ENCODE results near the gene KDM4C. TPM values are rescaled to one million over a fixed set of nuclear protein-coding genes. Genes with fewer than 3 reads are reported as not detected.

The KDM4C gene
- total and polyA plus RNA-seq, 2 of the 4 experiments (the other 2 are of a cell fraction): 11.8 to 23.8 TPM

DNA sequence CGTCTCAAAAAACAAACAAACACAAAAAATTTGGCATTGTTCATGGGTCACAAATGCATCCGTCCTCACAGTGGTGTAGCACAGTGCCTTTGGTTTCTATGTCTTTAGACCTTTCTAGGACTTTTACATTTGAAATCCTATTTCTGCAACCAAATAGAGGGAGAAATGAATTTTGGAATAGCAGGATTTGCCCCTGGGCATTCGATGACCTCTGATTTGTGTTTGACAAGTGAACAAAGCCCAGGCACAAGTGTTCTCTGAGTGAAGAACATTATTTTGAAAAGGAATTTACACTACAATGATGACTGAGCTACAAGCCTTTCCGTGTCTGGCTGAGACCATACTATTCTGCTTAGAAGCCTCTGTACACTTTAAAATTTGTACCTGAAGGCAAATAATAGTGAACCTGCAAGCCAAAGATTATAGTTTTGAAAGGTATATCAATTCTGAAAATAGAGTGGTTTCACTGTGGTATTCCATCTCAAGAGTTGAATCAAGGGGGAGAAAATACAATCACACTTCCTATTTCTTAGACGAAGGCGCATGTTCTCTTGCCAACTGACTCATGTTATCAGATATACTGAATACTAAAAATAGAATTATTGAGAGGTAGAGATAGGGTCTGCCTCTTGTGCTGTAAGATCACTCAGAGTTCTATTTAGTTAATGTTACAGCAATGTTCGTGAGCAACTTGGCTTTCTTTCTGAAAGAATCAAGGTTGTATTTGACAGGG is 297.6 kb downstream of the KDM4C start:
- Histone ChIP-seq H3K4me2 (ENCODE audit: low read depth, low read length) (no peak overlapping the region), H3K56ac (ENCODE audit: extremely low read depth, insufficient read depth, low read length) (no peak overlapping the region), H3K14ac (replicated peaks; ENCODE audit: low read depth, low read length) (no peak overlapping the region), H2BK5ac (ENCODE audit: low read depth, low read length, poor library complexity, severe bottlenecking) (no peak overlapping the region), H3K36me3 (ENCODE audit: control insufficient read depth, insufficient read depth, low read length) (no peaks in the 10 kb centered on the region), H3K18ac (ENCODE audit: low read depth, low read length) (no peak overlapping the region), H3K9ac (ENCODE audit: low read depth, low read length) (no peak overlapping the region), H2BK20ac (ENCODE audit: low read depth, low read length) (no peak overlapping the region), H4K8ac (ENCODE audit: low read depth in 2 of 2, low read length in 2 of 2) (no peak overlapping the region), H4K20me1 (ENCODE audit: insufficient read depth, low read length) (no peaks in the 10 kb centered on the region), H3K79me1 (ENCODE audit: low read depth in 1 of 2, low read length in 2 of 2) (no peaks in the 10 kb centered on the region), H2BK120ac (ENCODE audit: low read depth, low read length) (no peak overlapping the region), H4K5ac (ENCODE audit: low read depth, low read length) (no peak overlapping the region), H3K27me3 (ENCODE audit: control insufficient read depth, insufficient read depth, low read length) (no peaks in the 10 kb centered on the region), H3K4me1 (ENCODE audit: control insufficient read depth, insufficient read depth, low read length) (peaks cover 3% of the 10 kb centered on the region), H3K9me1 (ENCODE audit: insufficient read depth, low read length) (no peaks in the 10 kb centered on the region), H3K9me3 (ENCODE audit: control insufficient read depth, insufficient read depth, low read length) (no peaks in the 10 kb centered on the region), H2BK15ac (ENCODE audit: low read depth, low read length) (no peak overlapping the region), H2AFZ (replicated peaks; ENCODE audit: low read length, poor library complexity) (no peak overlapping the region), H2AK9ac (replicated peaks; ENCODE audit: low read depth, low read length, poor library complexity) (no peak overlapping the region), H3K27ac (ENCODE audit: insufficient read depth, low read length) (no peak overlapping the region), H3K23ac (ENCODE audit: low read depth, low read length) (no peak overlapping the region), H3K4me3 (ENCODE audit: insufficient read depth, low read depth, low read length) (no peak overlapping the region), H4K91ac (ENCODE audit: insufficient read depth, low read depth, low read length) (no peak overlapping the region), H3K4ac (ENCODE audit: low read depth, low read length) (no peak overlapping the region), H2AK5ac (ENCODE audit: low read depth, low read length) (no peak overlapping the region)
- BruUV-seq (replicated peaks): no TSS peak
- intact Hi-C loops (cut with micrococcal nuclease) (loop anchor here (10.0 kb wide), 3 partner anchors 289 to 739 kb away; partner anchors contain the start of gene DMAC1), in situ Hi-C loops (cut with MboI; ENCODE audit: low sequenced_read_pairs) (loop anchor here (10.0 kb wide), 1 partner anchor 479 kb away; no protein-coding TSS in a partner anchor), dilution Hi-C loops (cut with HindIII; ENCODE audit: low sequenced_read_pairs, unreplicated experiment) (no loop called here)
- TF ChIP-seq BHLHE40 (IDR thresholded peaks at IDR 0.05; ENCODE audit: low read depth, low read length) (no peak), RFX5 (IDR thresholded peaks at IDR 0.05; ENCODE audit: low read depth, low read length) (no peak), MAFK (IDR thresholded peaks at IDR 0.05; ENCODE audit: low read depth, low read length) (no peak), MXI1 (IDR thresholded peaks at IDR 0.05; ENCODE audit: borderline replicate concordance, low read depth, low read length) (no peak), CEBPB (IDR thresholded peaks at IDR 0.05; ENCODE audit: low read depth, low read length) (no peak), POLR2A (IDR thresholded peaks at IDR 0.05; ENCODE audit: low read depth, low read length) (no peak)
- TF ChIP-seq, protein P1, sequence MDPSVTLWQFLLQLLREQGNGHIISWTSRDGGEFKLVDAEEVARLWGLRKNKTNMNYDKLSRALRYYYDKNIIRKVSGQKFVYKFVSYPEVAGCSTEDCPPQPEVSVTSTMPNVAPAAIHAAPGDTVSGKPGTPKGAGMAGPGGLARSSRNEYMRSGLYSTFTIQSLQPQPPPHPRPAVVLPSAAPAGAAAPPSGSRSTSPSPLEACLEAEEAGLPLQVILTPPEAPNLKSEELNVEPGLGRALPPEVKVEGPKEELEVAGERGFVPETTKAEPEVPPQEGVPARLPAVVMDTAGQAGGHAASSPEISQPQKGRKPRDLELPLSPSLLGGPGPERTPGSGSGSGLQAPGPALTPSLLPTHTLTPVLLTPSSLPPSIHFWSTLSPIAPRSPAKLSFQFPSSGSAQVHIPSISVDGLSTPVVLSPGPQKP (IDR thresholded peaks at IDR 0.05; ENCODE audit: borderline replicate concordance, low read depth, low read length): no peak
- TF ChIP-seq, protein P2, sequence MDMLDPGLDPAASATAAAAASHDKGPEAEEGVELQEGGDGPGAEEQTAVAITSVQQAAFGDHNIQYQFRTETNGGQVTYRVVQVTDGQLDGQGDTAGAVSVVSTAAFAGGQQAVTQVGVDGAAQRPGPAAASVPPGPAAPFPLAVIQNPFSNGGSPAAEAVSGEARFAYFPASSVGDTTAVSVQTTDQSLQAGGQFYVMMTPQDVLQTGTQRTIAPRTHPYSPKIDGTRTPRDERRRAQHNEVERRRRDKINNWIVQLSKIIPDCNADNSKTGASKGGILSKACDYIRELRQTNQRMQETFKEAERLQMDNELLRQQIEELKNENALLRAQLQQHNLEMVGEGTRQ (IDR thresholded peaks at IDR 0.05; ENCODE audit: low read depth, low read length): no peak
- no peak for DNase-seq
- ATAC-seq (ENCODE audit: low read depth): no peak
- ChIA-PET CTCF (no interaction called here), POLR2A (ENCODE audit: unreplicated experiment) (no interaction called here)
- WGBS, 2 experiments (ENCODE audit: extremely low coverage in 2 of 2, insufficient read length in 1 of 2): no CpG with 5 or more reads among the region's 7 CpGs
